ENCODE data around the gene RFPL1.
"Not testable (repeated sequence)": the region's sequence is repeated elsewhere in the genome, so short reads cannot be mapped to it uniquely, and the experiment has no call there.

The RFPL1 gene

GRCh38 chr22:29478326-29479276 is 40.2 kb downstream of the RFPL1 start:
- no peak for DNase-seq (ENCODE audit: low spot score)

GRCh38 chr22:29479417-29480261 is 41.3 kb downstream of the RFPL1 start, which contains the start of gene NEFH:
TSS of gene NEFH (plus strand) at chr22:29480218. CDS start at chr22:29480263, 45 bp downstream.
- no peak for DNase-seq (ENCODE audit: low spot score)

GRCh38 chr22:29480262-29480511 is 41.8 kb downstream of the RFPL1 start:
- no peak for DNase-seq (ENCODE audit: low spot score)

- DNase-seq (ENCODE audit: low spot score), result peak; percentile 30
These were observed 42.3 kb downstream of the RFPL1 start for GRCh38 chr22:29480512-29481264.

GRCh38 chr22:29481265-29482000 is 43.0 kb downstream of the RFPL1 start:
- DNase-seq (ENCODE audit: low spot score), result no peak

- no peak for DNase-seq (ENCODE audit: low spot score)
These were observed 43.9 kb downstream of the RFPL1 start for GRCh38 chr22:29482253-29482652.

GRCh38 chr22:29482726-29483125 is 44.3 kb downstream of the RFPL1 start:
- no peak for DNase-seq (ENCODE audit: low spot score)

- DNase-seq (ENCODE audit: low spot score), result no peak
These were observed 44.9 kb downstream of the RFPL1 start for GRCh38 chr22:29483254-29483653.

GRCh38 chr22:29484642-29485041 is 46.3 kb downstream of the RFPL1 start:
- no peak for DNase-seq (ENCODE audit: low spot score)

GRCh38 chr22:29485448-29485847 is 47.1 kb downstream of the RFPL1 start:
- DNase-seq (ENCODE audit: low spot score), result no peak

GRCh38 chr22:29487426-29487986 is 49.1 kb downstream of the RFPL1 start:
- no peak for DNase-seq (ENCODE audit: low spot score)

GRCh38 chr22:29489127-29489780 is 50.9 kb downstream of the RFPL1 start:
- DNase-seq (ENCODE audit: low spot score), result not testable (repeated sequence)

GRCh38 chr22:29491012-29491411 is 52.6 kb downstream of the RFPL1 start:
- no peak for DNase-seq (ENCODE audit: low spot score)
